GM18517 (cell line): Measurements from ENCODE around the gene GNAT3.

Experiments used
- ATAC-seq: cut with Tn5 transposase; IDR thresholded peaks from one replicate; pipeline ENCODE4 v1.9.1; 2021; ENCODE audit warnings: mild to moderate bottlenecking, moderate library complexity; ENCODE audit not compliant: unreplicated experiment

The GNAT3 gene

GRCh38 chr7:80505900-80506500 lies 5.9 kb downstream of the GNAT3 start:
- no peak for ATAC-seq

DNA sequence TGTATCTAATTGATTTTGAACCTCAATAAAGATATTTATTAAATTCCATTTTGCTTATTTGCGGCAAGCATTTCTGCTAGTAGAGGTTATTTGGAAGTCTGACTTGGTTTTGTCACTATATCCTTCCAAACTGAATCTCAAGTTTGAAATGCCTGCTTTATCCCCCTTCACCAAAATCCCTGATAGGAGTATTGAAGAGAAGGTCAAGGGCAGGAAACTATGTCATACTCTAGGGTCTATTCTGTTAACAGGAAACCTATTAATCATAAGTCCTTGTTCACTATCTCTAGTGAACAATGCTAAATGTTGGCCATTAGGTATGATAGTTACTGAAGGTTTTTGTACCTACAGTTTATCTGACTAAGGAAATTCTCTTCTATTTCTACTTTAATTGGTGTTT lies 11.5 kb downstream of the GNAT3 start:
- no peak for ATAC-seq

DNA sequence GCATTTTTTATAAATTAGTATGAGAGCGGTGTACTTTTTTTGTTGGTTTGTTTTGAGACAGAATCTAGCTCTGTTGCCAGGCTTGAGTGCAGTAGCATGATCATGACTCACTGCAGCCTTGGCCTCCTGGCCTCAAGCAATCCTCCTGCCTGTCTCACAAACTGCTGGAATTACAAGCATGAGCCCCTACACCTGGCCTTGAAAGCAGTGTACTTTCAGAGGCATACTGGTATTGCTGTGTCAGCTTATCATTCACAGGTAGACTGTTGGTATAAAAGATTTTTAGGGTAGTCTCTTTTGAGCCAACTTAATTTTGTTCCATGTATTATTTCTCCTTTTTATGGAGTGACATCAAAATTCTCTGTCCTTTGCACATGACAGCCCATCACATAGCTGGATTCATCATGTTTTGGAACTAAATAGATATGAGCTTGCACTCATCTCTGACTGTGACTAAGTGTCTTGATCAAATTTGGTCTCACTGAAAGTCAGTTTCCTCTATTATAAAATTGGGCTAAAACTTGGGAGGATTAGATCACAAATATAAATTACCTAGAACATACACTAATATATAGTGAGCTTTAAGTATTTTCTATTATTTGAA lies 12.4 kb downstream of the GNAT3 start:
- no peak for ATAC-seq

GRCh38 chr7:80498481-80499349 lies 13.1 kb downstream of the GNAT3 start:
- no peak for ATAC-seq

GRCh38 chr7:80496586-80496985 lies 15.3 kb downstream of the GNAT3 start:
- no peak for ATAC-seq

DNA sequence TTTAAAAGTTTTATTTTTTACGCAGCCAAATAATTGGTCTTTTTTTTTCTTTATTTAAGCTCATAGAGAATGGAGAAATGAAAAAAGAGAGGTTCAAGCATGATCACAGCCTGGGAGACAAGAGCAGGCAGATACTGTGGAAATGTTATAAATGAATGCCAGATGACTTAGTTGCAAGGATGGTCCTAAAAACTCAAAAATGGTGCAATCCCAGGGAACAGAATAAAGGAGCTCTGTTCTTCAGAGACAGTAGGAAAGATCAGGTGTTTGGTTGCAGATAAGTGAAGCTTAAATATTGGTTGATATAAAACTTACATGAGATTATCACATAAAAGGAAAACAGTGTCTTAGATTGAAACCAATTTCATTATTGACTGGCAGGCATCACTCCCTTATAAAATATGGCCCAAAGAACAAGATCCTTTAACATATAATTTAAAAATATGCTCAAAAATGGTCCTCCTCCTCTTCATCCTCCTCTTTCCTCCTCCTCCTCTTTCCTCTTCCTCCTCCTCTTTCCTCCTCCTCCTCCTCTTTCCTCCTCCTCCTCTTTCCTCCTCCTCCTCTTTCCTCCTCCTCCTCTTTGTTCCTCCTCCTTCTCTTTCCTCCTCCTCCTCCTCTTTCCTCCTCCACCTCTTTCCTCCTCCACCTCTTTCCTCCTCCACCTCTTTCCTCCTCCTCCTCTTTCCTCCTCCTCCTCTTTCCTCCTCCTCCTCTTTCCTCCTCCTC lies 18.6 kb downstream of the GNAT3 start:
- ATAC-seq: no peak

DNA sequence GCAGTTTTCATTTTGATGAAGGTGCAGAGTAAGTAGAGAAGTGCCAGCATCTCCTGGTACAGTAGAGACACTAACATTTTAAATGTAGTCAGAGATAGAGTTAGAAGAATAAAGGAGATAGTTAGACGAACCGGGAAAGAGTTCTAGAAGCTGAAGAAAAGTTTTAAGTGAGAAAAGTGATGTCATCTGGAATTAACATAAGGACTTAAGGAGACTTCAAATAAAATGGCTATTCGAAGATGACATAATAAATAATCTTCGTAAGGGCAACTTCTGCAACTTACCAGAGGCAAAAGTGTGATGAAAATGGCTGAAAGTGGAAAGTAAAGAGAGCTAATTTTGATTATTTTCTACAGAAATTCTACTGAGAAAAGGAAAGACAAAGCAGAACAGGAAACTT lies 20.4 kb downstream of the GNAT3 start:
- ATAC-seq: no peak

DNA sequence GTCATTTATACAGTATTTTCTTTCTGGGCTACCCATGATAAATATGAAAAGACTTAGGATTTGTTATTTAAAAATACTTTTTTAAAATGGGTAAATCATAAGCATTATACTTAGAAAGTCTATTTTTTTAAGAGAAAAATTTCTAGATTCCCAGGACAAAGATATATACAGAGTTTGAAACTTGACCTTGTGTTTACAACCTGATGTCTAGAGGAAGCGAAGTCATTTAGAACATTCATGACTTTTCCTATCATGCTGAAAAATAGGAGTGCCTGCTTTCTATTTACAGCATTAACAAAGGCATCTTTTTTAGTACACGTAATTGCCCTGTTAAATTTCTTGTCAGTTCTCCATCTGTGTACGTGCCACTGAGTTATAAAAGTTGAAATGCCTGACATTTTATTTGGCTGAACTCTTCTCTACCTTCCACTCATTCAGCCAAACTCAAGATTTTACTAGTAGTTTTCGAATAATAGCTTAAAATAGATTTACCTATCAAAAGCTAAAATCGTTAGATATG lies 23.0 kb downstream of the GNAT3 start:
- no peak for ATAC-seq

DNA sequence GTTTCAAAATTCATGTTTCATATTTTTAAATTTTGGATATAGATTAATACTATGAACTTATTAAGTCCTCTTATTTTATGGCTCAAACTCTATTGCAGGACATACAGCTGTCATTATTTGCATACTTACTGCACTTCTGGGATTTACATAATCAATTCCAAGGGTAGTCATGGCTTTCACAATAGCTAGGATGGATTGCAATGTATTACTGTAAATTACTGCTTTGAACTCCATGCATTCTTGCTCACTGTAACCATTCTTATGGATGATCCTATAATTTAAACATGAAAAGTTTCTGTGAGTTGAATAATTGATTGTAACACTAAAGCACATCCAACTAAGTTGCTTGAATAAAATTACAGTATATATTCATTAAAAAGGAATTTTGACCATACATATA lies 23.5 kb downstream of the GNAT3 start:
- ATAC-seq: no peak

GRCh38 chr7:80485721-80486120 lies 26.1 kb downstream of the GNAT3 start:
- no peak for ATAC-seq

- ATAC-seq: no peak
Observed at GRCh38 chr7:80482950-80483349, 28.9 kb downstream of the GNAT3 start.

DNA sequence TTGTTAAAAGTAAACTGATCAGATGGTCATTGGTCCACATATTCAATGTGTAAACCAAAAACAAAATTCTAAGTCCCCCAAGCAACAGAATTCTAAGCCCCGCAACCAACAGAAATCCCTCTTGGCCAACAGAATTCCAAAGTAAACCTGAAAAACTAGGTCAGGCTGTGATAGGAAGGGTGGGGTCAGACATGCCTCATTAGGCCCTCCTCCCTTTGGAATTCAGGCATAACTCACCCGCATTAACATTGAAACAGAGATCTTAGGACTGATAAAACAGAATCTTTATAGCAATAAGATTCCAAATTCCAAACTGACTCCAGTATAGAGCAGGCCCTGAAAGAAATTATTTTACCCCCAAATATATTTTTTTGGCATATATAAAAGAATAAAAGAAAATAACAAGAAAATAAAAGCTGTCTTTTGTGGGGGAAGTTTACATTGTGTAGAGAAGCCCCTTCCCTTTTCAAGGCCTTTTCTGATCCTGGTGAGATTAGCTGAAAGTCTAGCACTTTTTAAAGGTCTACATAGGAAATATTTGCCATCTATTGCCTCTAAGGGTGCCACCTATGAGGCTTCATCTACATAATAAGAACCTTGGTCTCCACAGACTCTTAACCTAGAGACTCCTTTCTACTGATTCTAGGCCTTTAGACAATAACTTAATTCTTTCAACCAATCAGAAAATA lies 30.5 kb downstream of the GNAT3 start:
- ATAC-seq: no peak

DNA sequence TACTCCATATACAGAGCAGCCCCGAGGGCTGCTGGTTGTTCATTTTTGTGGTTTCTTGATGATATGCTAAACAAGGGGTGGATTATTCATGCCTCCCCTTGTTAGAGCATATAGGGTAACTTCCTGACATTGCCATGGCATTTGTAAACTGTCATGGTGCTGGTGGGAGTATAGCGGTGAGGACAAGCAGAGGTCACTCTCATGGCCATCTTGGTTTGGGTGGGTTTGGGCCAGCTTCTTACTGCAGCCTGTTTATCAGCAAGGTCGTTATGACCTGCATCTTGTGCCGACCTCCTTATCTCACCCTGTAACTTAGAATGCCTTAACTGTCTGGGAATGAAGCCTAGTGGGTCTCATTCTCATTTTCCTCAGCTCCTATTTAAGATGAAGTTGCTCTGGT lies 31.3 kb downstream of the GNAT3 start:
- ATAC-seq: no peak

- no peak for ATAC-seq
Observed at GRCh38 chr7:80478683-80479082, 33.2 kb downstream of the GNAT3 start.

- no peak for ATAC-seq
Observed at GRCh38 chr7:80476035-80476434, 35.8 kb downstream of the GNAT3 start.

DNA sequence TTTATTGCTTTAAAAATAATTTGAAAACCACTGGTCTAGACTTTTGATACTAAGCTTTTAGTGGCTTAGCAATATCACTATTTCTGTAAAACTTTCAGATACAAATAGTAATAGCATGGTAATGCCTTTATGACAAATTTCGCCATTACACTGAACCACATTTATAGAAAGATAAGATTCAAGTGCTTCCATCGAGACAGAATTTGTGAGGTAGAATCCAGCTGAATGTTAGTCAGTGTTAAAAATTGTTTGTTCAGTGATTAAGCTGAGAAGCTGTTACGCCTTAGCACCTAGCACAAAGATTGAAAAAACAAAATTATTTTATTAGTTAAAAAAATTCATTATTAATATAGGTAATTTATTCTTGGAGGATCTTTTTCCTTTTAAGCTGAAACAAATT lies 36.5 kb downstream of the GNAT3 start:
- ATAC-seq: no peak

DNA sequence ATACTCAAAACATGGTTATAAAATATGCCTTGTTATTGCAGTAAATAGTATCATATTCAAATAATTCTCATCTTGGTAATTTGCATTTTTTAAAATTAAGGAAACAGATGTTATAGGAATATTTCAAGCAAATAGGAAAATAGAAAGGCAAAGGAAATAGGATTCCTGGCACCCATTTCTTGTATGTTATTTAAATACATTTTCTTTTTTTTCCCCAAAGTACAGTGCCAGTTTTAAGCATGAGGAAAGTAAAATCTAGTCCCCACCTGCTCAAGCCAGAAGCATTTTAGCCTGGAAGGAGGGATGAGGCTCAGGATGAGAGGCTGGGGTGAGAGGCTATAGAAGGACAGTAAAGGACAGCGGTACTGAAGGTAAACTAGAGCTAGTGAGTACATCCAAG lies 38.1 kb downstream of the GNAT3 start:
- ATAC-seq: no peak

GRCh38 chr7:80472491-80473200 lies 39.2 kb downstream of the GNAT3 start:
- ATAC-seq: no peak

GRCh38 chr7:80468931-80469714 lies 42.7 kb downstream of the GNAT3 start:
- no peak for ATAC-seq
